B cell (primary cell): Measurements from ENCODE around the gene EEPD1. TPM values are rescaled to one million over a fixed set of nuclear protein-coding genes. Genes with fewer than 3 reads are reported as not detected.

Experiments used
- ATAC-seq: fragments of 200-7000 bp; cut with Tn5 transposase; one replicate; pipeline ENCODE4 v1.10.0; 2021; ENCODE audit warnings: low read depth, mild to moderate bottlenecking, moderate number of reproducible peaks, moderate library complexity
- CTCF ChIA-PET: fragments of 350-600 bp; sonication (Branson Sonifier 250); formaldehyde crosslinking; loops from one replicate; lab custom pipeline; 2021; ENCODE audit warnings: antibody characterized with exemption, inconsistent platforms; lab: Charles Lee
- POLR2A ChIA-PET: fragments of 350-600 bp; sonication (Branson Sonifier 250); formaldehyde crosslinking; loops from one replicate; lab custom pipeline; 2021; ENCODE audit warnings: antibody characterized with exemption; lab: Charles Lee
- DNase-seq: peaks from one replicate; pipeline ENCODE4 v3.0.0; 2013
- H2AFZ ChIP-seq: 2 replicates; pipeline ENCODE4 v1.6.1; 2012; ENCODE audit warnings: mild to moderate bottlenecking, low read depth, low read length; ENCODE audit not compliant: insufficient read depth, poor library complexity, severe bottlenecking
- H3K27ac ChIP-seq, 2 donors: 1 replicate in 1 of 2; 2 replicates in 1 of 2; pipeline ENCODE4 v1.5.1; 2012 to 2013; ENCODE audit warnings: low read length in 2 of 2, mild to moderate bottlenecking in 2 of 2, moderate library complexity in 1 of 2
- H3K27me3 ChIP-seq, 4 experiments: fragments of 200-600 bp in 1 of 4; sonication (generic) in 1 of 4; replicated peaks in 1 of 4; 1 replicate in 2 of 4; 2 replicates in 2 of 4; pipeline versions ENCODE4 v1.6.1 to v1.7.0; 2013 to 2016; ENCODE audit warnings: low read length in 3 of 4, mild to moderate bottlenecking in 2 of 4, mixed read lengths in 1 of 4, moderate library complexity in 1 of 4; ENCODE audit not compliant: insufficient read depth in 4 of 4, control insufficient read depth in 3 of 4; ENCODE audit errors: control extremely low read depth in 1 of 4
- H3K36me3 ChIP-seq, 2 experiments: replicated peaks in 1 of 2; 1 replicate in 1 of 2; 2 replicates in 1 of 2; pipeline versions ENCODE4 v1.6.1 to v1.7.1; 2013; ENCODE audit warnings: low read length in 1 of 2; ENCODE audit not compliant: insufficient read depth in 2 of 2, control insufficient read depth in 1 of 2; ENCODE audit errors: control extremely low read depth in 1 of 2, extremely low read depth in 1 of 2
- H3K4me1 ChIP-seq, 2 donors: fragments of 200-600 bp in 1 of 2; sonication (generic) in 1 of 2; 1 replicate in 1 of 2; 2 replicates in 1 of 2; pipeline versions ENCODE4 v1.5.1 to v1.6.1; 2013 to 2017; ENCODE audit warnings: low read length in 2 of 2; ENCODE audit not compliant: control insufficient read depth in 2 of 2, insufficient read depth in 2 of 2
- H3K4me2 ChIP-seq: replicated peaks from 2 replicates; pipeline ENCODE3; 2012; ENCODE audit warnings: mild to moderate bottlenecking, low read depth, low read length; ENCODE audit not compliant: poor library complexity, severe bottlenecking
- H3K4me3 ChIP-seq, 5 experiments: fragments of 200-600 bp in 1 of 5; sonication (generic) in 1 of 5; 1 replicate in 3 of 5; 2 replicates in 2 of 5; pipeline versions ENCODE4 v1.5.1 to v1.7.0; 2011 to 2016; ENCODE audit warnings: low read length in 4 of 5, mild to moderate bottlenecking in 4 of 5, low read depth in 2 of 5, control low read depth in 1 of 5, moderate library complexity in 1 of 5; ENCODE audit not compliant: insufficient read depth in 1 of 5; ENCODE audit errors: control extremely low read depth in 1 of 5, extremely low read depth in 1 of 5
- H3K79me2 ChIP-seq: fragments of 200-600 bp; sonication (generic); one replicate; pipeline ENCODE4 v1.6.0; 2016; ENCODE audit warnings: low read length; ENCODE audit not compliant: control insufficient read depth, insufficient read depth
- H3K9ac ChIP-seq: fragments of 200-600 bp; sonication (generic); 2 replicates; pipeline ENCODE4 v1.6.1; 2017; ENCODE audit warnings: mild to moderate bottlenecking, low read length, moderate library complexity
- H3K9me3 ChIP-seq, 3 donors: one replicate each; pipeline versions ENCODE4 v1.6.1 to v1.7.1; 2013; ENCODE audit warnings: low read length in 2 of 3; ENCODE audit not compliant: control insufficient read depth in 2 of 3, insufficient read depth in 1 of 3; ENCODE audit errors: control extremely low read depth in 1 of 3
- H4K20me1 ChIP-seq: 2 replicates; pipeline ENCODE4 v1.6.0; 2012; ENCODE audit warnings: mild to moderate bottlenecking, low read length; ENCODE audit not compliant: insufficient read depth, control insufficient read depth, poor library complexity, severe bottlenecking
- H3K27ac Mint-ChIP-seq: one replicate; pipeline ENCODE4 v1.8.0; 2021; ENCODE audit warnings: mixed read lengths
- H3K27me3 Mint-ChIP-seq: one replicate; pipeline ENCODE4 v1.8.0; 2021; ENCODE audit warnings: mixed read lengths
- H3K4me1 Mint-ChIP-seq: one replicate; pipeline ENCODE4 v1.8.0; 2021; ENCODE audit warnings: mixed read lengths
- H3K4me3 Mint-ChIP-seq: one replicate; pipeline ENCODE4 v1.8.0; 2021; ENCODE audit warnings: mixed read lengths
- H3K9me3 Mint-ChIP-seq: one replicate; pipeline ENCODE4 v1.8.0; 2022; ENCODE audit warnings: mixed read lengths; ENCODE audit not compliant: insufficient read depth
- CTCF ChIP-seq: fragments of 200-600 bp; IDR thresholded peaks from one replicate; pipeline ENCODE4 v1.8.0; 2022; ENCODE audit warnings: antibody characterized with exemption, mild to moderate bottlenecking
- EZH2 ChIP-seq: IDR thresholded peaks from 2 replicates; pipeline ENCODE4 v1.6.1; 2012; ENCODE audit warnings: borderline replicate concordance, low read depth, mild to moderate bottlenecking, moderate library complexity, low read length; ENCODE audit not compliant: insufficient read depth, poor library complexity, severe bottlenecking
- WGBS: methylation state at CpG from one replicate; pipeline ENCODE4 v1.1.5; 2013; ENCODE audit warnings: missing lambda C conversion rate; ENCODE audit not compliant: insufficient coverage; 5-methylcytosine and 5-hydroxymethylcytosine counted together
- intact Hi-C: fragments of 100-400 bp; cut with micrococcal nuclease; formaldehyde crosslinking; loops from one replicate; pipeline ENCODE4 v1.10.0; 2022
- polyA plus RNA-seq: library from polyadenylated mRNA; depleted of rRNA; stranded (reverse); fragments of >200 nt; gene quantifications from 2 replicates; pipeline ENCODE4 v1.2.3, GENCODE V29; 2012
- total RNA-seq, 2 donors: library from RNA; stranded (reverse); fragments of 120-200 nt in 1 of 2; gene quantifications; 1 replicate in 1 of 2; 2 replicates in 1 of 2; pipeline versions ENCODE4 v1.2.3 to v1.2.4, GENCODE V29; 2013 to 2022

The EEPD1 gene
- total and polyA plus RNA-seq, 2 donors (not counting 1 experiment from before 2014, with no cell fraction given) = 0.49 to 4.1 TPM

GRCh38 chr7:36303202-36304098 is 150.4 kb downstream of the EEPD1 start:
- Histone ChIP-seq H2AFZ (no peak overlapping the region), H3K27ac (no peak overlapping the region), H3K27me3 (no peaks in the 10 kb centered on the region), H3K4me1 (no peaks in the 10 kb centered on the region), H4K20me1 (no peaks in the 10 kb centered on the region), H3K9ac (no peak overlapping the region), H3K4me3 (no peak overlapping the region), H3K4me2 (no peak overlapping the region), H3K9me3 (no peaks in the 10 kb centered on the region), H3K36me3 (no peaks in the 10 kb centered on the region), H3K79me2 (no peaks in the 10 kb centered on the region)
- WGBS = 66% methylated on average over 7 of the region's 8 CpGs
- ATAC-seq (no peak), DNase-seq (no peak)
- no peak overlapping the region for H3K27ac Mint-ChIP-seq
- H3K4me1 Mint-ChIP-seq = no peaks in the 10 kb centered on the region
- H3K27me3 Mint-ChIP-seq = no peaks in the 10 kb centered on the region
- H3K9me3 Mint-ChIP-seq = no peaks in the 10 kb centered on the region
- H3K4me3 Mint-ChIP-seq = no peak overlapping the region
- intact Hi-C loops = no loop called here
- TF ChIP-seq CTCF (no peak), EZH2 (no peak)
- ChIA-PET CTCF (interaction anchor here (0.8 to 0.9 kb wide), 2 partner anchors 12 to 16 kb away, joined by 3 read pairs; no protein-coding TSS in a partner anchor), POLR2A (no interaction called here)

DNA sequence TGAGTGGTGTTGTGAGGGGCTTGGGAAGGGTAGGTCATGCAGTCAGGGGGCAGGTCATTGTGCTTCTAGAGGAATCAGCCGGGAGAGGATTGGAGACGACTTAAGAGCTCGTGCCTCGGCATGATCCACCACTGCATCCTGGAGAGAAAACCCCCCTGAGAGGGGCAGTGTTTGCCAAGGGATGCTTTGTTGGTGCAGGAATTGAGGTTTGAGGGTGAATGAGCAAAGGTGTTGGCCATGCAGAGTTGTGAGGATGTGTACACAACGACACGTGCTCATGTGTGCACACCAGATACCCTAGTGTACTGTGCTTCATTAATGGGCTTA is 151.0 kb downstream of the EEPD1 start:
- H3K9ac ChIP-seq = no peak overlapping the region
- no peak overlapping the region for H3K27ac ChIP-seq
- no peaks in the 10 kb centered on the region for H3K27me3 ChIP-seq
- H4K20me1 ChIP-seq = no peaks in the 10 kb centered on the region
- H3K4me2 ChIP-seq = no peak overlapping the region
- H3K9me3 ChIP-seq = no peaks in the 10 kb centered on the region
- H3K4me1 ChIP-seq = no peaks in the 10 kb centered on the region
- ATAC-seq = no peak
- H2AFZ ChIP-seq = no peak overlapping the region
- no peak for TF ChIP-seq CTCF
- no peak for TF ChIP-seq EZH2
- H3K27me3 Mint-ChIP-seq = no peaks in the 10 kb centered on the region
- 96% methylated on average over 6 of the region's 6 CpGs for WGBS
- no peak for DNase-seq
- intact Hi-C loops = no loop called here
- CTCF ChIA-PET = interaction anchor here (0.8 kb wide), 1 partner anchor 15 kb away, joined by 3 read pairs; no protein-coding TSS in a partner anchor
- no peak overlapping the region for H3K4me3 Mint-ChIP-seq
- H3K27ac Mint-ChIP-seq = no peak overlapping the region
- no peaks in the 10 kb centered on the region for H3K9me3 Mint-ChIP-seq
- no peaks in the 10 kb centered on the region for H3K4me1 Mint-ChIP-seq
- H3K79me2 ChIP-seq = no peaks in the 10 kb centered on the region
- H3K36me3 ChIP-seq = no peaks in the 10 kb centered on the region
- no peak overlapping the region for H3K4me3 ChIP-seq
- POLR2A ChIA-PET = no interaction called here
